Mesendoderm (in vitro differentiated cells): ENCODE results near the gene CLDN24.
"Not testable (repeated sequence)": the region's sequence is repeated elsewhere in the genome, so short reads cannot be mapped to it uniquely, and the experiment has no call there.

Experiments used
- DNase-seq: peaks from one replicate; pipeline ENCODE4 v3.0.0; 2013
- H2AK5ac ChIP-seq: 2 replicates; pipeline ENCODE4 v1.6.1; 2013; ENCODE audit warnings: low read length, inconsistent platforms
- H2BK120ac ChIP-seq: 2 replicates; pipeline ENCODE4 v1.6.1; 2013; ENCODE audit warnings: low read depth, mild to moderate bottlenecking, low read length, moderate library complexity, mixed read lengths
- H2BK15ac ChIP-seq: replicated peaks from 2 replicates; pipeline ENCODE4 v1.6.1; 2013; ENCODE audit warnings: low read depth, mild to moderate bottlenecking, moderate library complexity
- H2BK5ac ChIP-seq: 2 replicates; pipeline ENCODE4 v1.6.1; 2013; ENCODE audit warnings: low read length, inconsistent platforms
- H3K18ac ChIP-seq: 2 replicates; pipeline ENCODE4 v1.6.1; 2013; ENCODE audit warnings: mild to moderate bottlenecking, low read length, mixed read lengths
- H3K23ac ChIP-seq: one replicate; pipeline ENCODE4 v1.6.1; 2013; ENCODE audit warnings: low read length
- H3K27ac ChIP-seq: 2 replicates; pipeline ENCODE4 v1.5.1; 2013; ENCODE audit warnings: low read depth, mild to moderate bottlenecking, inconsistent platforms, low read length, moderate library complexity
- H3K27me3 ChIP-seq: 2 replicates; pipeline ENCODE4 v1.6.1; 2013; ENCODE audit warnings: low read length, control low read depth, mild to moderate bottlenecking, inconsistent platforms; ENCODE audit not compliant: insufficient read depth, poor library complexity
- H3K36me3 ChIP-seq: 2 replicates; pipeline ENCODE4 v1.6.1; 2013; ENCODE audit warnings: low read length, inconsistent platforms; ENCODE audit not compliant: control insufficient read depth, insufficient read depth
- H3K4ac ChIP-seq: one replicate; pipeline ENCODE4 v1.6.1; 2013; ENCODE audit warnings: low read depth, mild to moderate bottlenecking, low read length, moderate library complexity
- H3K4me1 ChIP-seq: 2 replicates; pipeline ENCODE4 v1.6.1; 2013; ENCODE audit warnings: low read depth, low read length, inconsistent platforms; ENCODE audit not compliant: control insufficient read depth
- H3K4me2 ChIP-seq: 2 replicates; pipeline ENCODE4 v1.6.1; 2013; ENCODE audit warnings: low read length
- H3K4me3 ChIP-seq: 2 replicates; pipeline ENCODE4 v1.5.1; 2013; ENCODE audit warnings: mild to moderate bottlenecking, low read length
- H3K56ac ChIP-seq: one replicate; pipeline ENCODE4 v1.6.1; 2013; ENCODE audit warnings: low read length
- H3K79me1 ChIP-seq: 2 replicates; pipeline ENCODE4 v1.6.1; 2013; ENCODE audit warnings: low read length, inconsistent platforms
- H3K79me2 ChIP-seq: 2 replicates; pipeline ENCODE4 v1.6.1; 2013; ENCODE audit warnings: mild to moderate bottlenecking, low read length; ENCODE audit not compliant: control insufficient read depth, insufficient read depth
- H3K9ac ChIP-seq: 2 replicates; pipeline ENCODE4 v1.6.1; 2013; ENCODE audit warnings: low read length, inconsistent platforms
- H4K5ac ChIP-seq: one replicate; pipeline ENCODE4 v1.6.1; 2013; ENCODE audit warnings: low read length
- H4K8ac ChIP-seq: one replicate; pipeline ENCODE4 v1.6.1; 2013; ENCODE audit warnings: low read depth, mild to moderate bottlenecking, control low read depth, low read length, moderate library complexity
- WGBS: extraction: QIAGEN DNeasy Blood & Tissue Kit; methylation state at CpG from one replicate; pipeline ENCODE4 v1.1.7; 2013; ENCODE audit warnings: low lambda C conversion rate, missing lambda C conversion rate; ENCODE audit not compliant: insufficient coverage; ENCODE audit errors: extremely low coverage; 5-methylcytosine and 5-hydroxymethylcytosine counted together

The CLDN24 gene

GRCh38 chr4:183326387-183326786 is 4.2 kb upstream of the CLDN24 start:
- not testable (repeated sequence) for H3K27ac ChIP-seq, H3K56ac ChIP-seq, H2BK120ac ChIP-seq, H3K18ac ChIP-seq, H3K4me3 ChIP-seq, H3K9ac ChIP-seq, H4K5ac ChIP-seq, H3K4ac ChIP-seq, H4K8ac ChIP-seq, H2BK15ac ChIP-seq, H3K4me1 ChIP-seq, H3K79me1 ChIP-seq, H3K27me3 ChIP-seq, H3K23ac ChIP-seq, DNase-seq, H3K36me3 ChIP-seq, H3K79me2 ChIP-seq, H3K4me2 ChIP-seq, H2AK5ac ChIP-seq, H2BK5ac ChIP-seq
- WGBS = no CpG with 5 or more reads among the region's 6 CpGs

GRCh38 chr4:183324619-183325018 is 2.4 kb upstream of the CLDN24 start:
- H3K18ac ChIP-seq = no peak overlapping the region
- no peak overlapping the region for H4K8ac ChIP-seq
- H4K5ac ChIP-seq = no peak overlapping the region
- DNase-seq = no peak
- no peak overlapping the region for H2BK5ac ChIP-seq
- H3K4ac ChIP-seq = no peak overlapping the region
- H3K79me2 ChIP-seq = no peaks in the 10 kb centered on the region
- no peaks in the 10 kb centered on the region for H3K36me3 ChIP-seq
- WGBS = no CpG with 5 or more reads among the region's 7 CpGs
- H3K4me1 ChIP-seq = no peaks in the 10 kb centered on the region
- H3K9ac ChIP-seq = no peak overlapping the region
- H3K4me3 ChIP-seq = no peak overlapping the region
- no peaks in the 10 kb centered on the region for H3K79me1 ChIP-seq
- H3K4me2 ChIP-seq = no peak overlapping the region
- H3K23ac ChIP-seq = no peak overlapping the region
- H2AK5ac ChIP-seq = no peak overlapping the region
- no peak overlapping the region for H3K27ac ChIP-seq
- H3K56ac ChIP-seq = no peak overlapping the region
- H2BK120ac ChIP-seq = no peak overlapping the region
- H2BK15ac ChIP-seq = no peak overlapping the region
- H3K27me3 ChIP-seq = no peaks in the 10 kb centered on the region

GRCh38 chr4:183324056-183324455 is 1.8 kb upstream of the CLDN24 start:
- not testable (repeated sequence) for H3K36me3 ChIP-seq, H3K4me1 ChIP-seq, H3K4me3 ChIP-seq, H2AK5ac ChIP-seq, H3K79me1 ChIP-seq, H2BK15ac ChIP-seq, H3K79me2 ChIP-seq, H3K4ac ChIP-seq, H3K27me3 ChIP-seq, H4K8ac ChIP-seq, H3K23ac ChIP-seq, H3K4me2 ChIP-seq, H3K27ac ChIP-seq, H3K18ac ChIP-seq, DNase-seq, H4K5ac ChIP-seq, H3K56ac ChIP-seq, H3K9ac ChIP-seq, H2BK120ac ChIP-seq, H2BK5ac ChIP-seq
- WGBS = no CpG with 5 or more reads among the region's 11 CpGs

- Histone ChIP-seq H3K9ac (no peak overlapping the region), H2AK5ac (no peak overlapping the region), H3K4me2 (no peak overlapping the region), H4K8ac (no peak overlapping the region), H3K27ac (no peak overlapping the region), H3K23ac (no peak overlapping the region), H4K5ac (no peak overlapping the region), H3K36me3 (no peaks in the 10 kb centered on the region), H3K79me2 (no peaks in the 10 kb centered on the region), H2BK15ac (no peak overlapping the region), H3K4ac (no peak overlapping the region), H2BK5ac (no peak overlapping the region), H3K4me3 (no peak overlapping the region), H3K18ac (no peak overlapping the region), H3K56ac (no peak overlapping the region), H3K27me3 (no peaks in the 10 kb centered on the region), H3K79me1 (no peaks in the 10 kb centered on the region), H2BK120ac (no peak overlapping the region), H3K4me1 (no peaks in the 10 kb centered on the region)
- no peak for DNase-seq
- WGBS = no CpG with 5 or more reads among the region's 6 CpGs
These were observed 1.1 kb upstream of the CLDN24 start for GRCh38 chr4:183323295-183323694.

GRCh38 chr4:183321516-183321915 is 710 bp downstream of the CLDN24 start:
- H3K56ac ChIP-seq = no peak overlapping the region
- no peak overlapping the region for H2BK120ac ChIP-seq
- H3K4ac ChIP-seq = no peak overlapping the region
- no peaks in the 10 kb centered on the region for H3K79me2 ChIP-seq
- H3K4me2 ChIP-seq = no peak overlapping the region
- no CpG with 5 or more reads among the region's 5 CpGs for WGBS
- H3K4me1 ChIP-seq = no peaks in the 10 kb centered on the region
- H3K36me3 ChIP-seq = no peaks in the 10 kb centered on the region
- H4K8ac ChIP-seq = no peak overlapping the region
- H4K5ac ChIP-seq = no peak overlapping the region
- H3K9ac ChIP-seq = no peak overlapping the region
- H2AK5ac ChIP-seq = no peak overlapping the region
- H2BK15ac ChIP-seq = no peak overlapping the region
- H3K23ac ChIP-seq = no peak overlapping the region
- H3K18ac ChIP-seq = no peak overlapping the region
- H3K27ac ChIP-seq = no peak overlapping the region
- no peaks in the 10 kb centered on the region for H3K27me3 ChIP-seq
- no peak overlapping the region for H2BK5ac ChIP-seq
- no peaks in the 10 kb centered on the region for H3K79me1 ChIP-seq
- no peak overlapping the region for H3K4me3 ChIP-seq
- no peak for DNase-seq

GRCh38 chr4:183321079-183321478 is 1.1 kb downstream of the CLDN24 start:
- H2BK5ac ChIP-seq = no peak overlapping the region
- no peaks in the 10 kb centered on the region for H3K4me1 ChIP-seq
- no peaks in the 10 kb centered on the region for H3K79me2 ChIP-seq
- no peak overlapping the region for H4K8ac ChIP-seq
- H3K4me2 ChIP-seq = no peak overlapping the region
- no peak overlapping the region for H3K23ac ChIP-seq
- no peak overlapping the region for H4K5ac ChIP-seq
- no peak for DNase-seq
- no peak overlapping the region for H3K4ac ChIP-seq
- no peak overlapping the region for H3K9ac ChIP-seq
- H3K36me3 ChIP-seq = no peaks in the 10 kb centered on the region
- H2BK120ac ChIP-seq = no peak overlapping the region
- no peak overlapping the region for H3K4me3 ChIP-seq
- no CpG with 5 or more reads among the region's 2 CpGs for WGBS
- H2AK5ac ChIP-seq = no peak overlapping the region
- H3K56ac ChIP-seq = no peak overlapping the region
- H3K79me1 ChIP-seq = no peaks in the 10 kb centered on the region
- H3K27ac ChIP-seq = no peak overlapping the region
- no peak overlapping the region for H3K18ac ChIP-seq
- H2BK15ac ChIP-seq = no peak overlapping the region
- H3K27me3 ChIP-seq = no peaks in the 10 kb centered on the region
